GM12878 (cell line): Measurements from ENCODE around the gene UBE2M. TPM values are rescaled to one million over a fixed set of nuclear protein-coding genes. Genes with fewer than 3 reads are reported as not detected.

Experiments used
- ATAC-seq: fragments of 200-7000 bp; cut with Tn5 transposase; 3 replicates; pipeline ENCODE4 v1.9.1; 2020; ENCODE audit warnings: mild to moderate bottlenecking, moderate library complexity
- BruUV-seq: library from RNA; stranded (reverse); fragments of 400-500 nt; replicated peaks from 2 replicates; lab custom pipeline; 2021; lab: Mats Ljungman, UMichigan
- CTCF ChIA-PET: fragments of 300-600 bp; sonication (Branson Sonifier 250); formaldehyde crosslinking; extraction: SDS; loops from one replicate; lab custom pipeline; 2021; ENCODE audit warnings: inconsistent platforms; lab: Yijun Ruan, JAX
- POLR2A ChIA-PET: fragments of 350-600 bp; formaldehyde crosslinking; extraction: SDS; loops from one replicate; lab custom pipeline; 2021; ENCODE audit warnings: inconsistent platforms; lab: Charles Lee
- RAD21 ChIA-PET: fragments of 300-600 bp; sonication (Branson Sonifier 250); formaldehyde crosslinking; loops from one replicate; lab custom pipeline; 2023; ENCODE audit warnings: antibody characterized with exemption; ENCODE audit not compliant: unreplicated experiment; lab: Charles Lee
- SMC1A ChIA-PET: fragments of 300-600 bp; sonication (Branson Sonifier 250); formaldehyde crosslinking; loops from one replicate; lab custom pipeline; 2023; ENCODE audit not compliant: unreplicated experiment, uncharacterized antibody; lab: Charles Lee
- DNase-seq: peaks from one replicate; pipeline ENCODE4 v3.0.0-alpha.2; 2011; ENCODE audit warnings: low read depth, low spot score
- FAIRE-seq: peaks from 3 replicates; lab custom pipeline; 2011; peaks lifted over from hg19 to GRCh38; lab: Jason Lieb, UNC
- H2AFZ ChIP-seq: 2 replicates; pipeline ENCODE4 v1.6.0; 2011; ENCODE audit warnings: low read depth, low read length, control low read depth; ENCODE audit not compliant: control insufficient read depth
- H3K27ac ChIP-seq: 2 replicates; pipeline ENCODE4 v1.5.1; 2011; ENCODE audit warnings: control low read depth; ENCODE audit not compliant: control insufficient read depth, insufficient read depth
- H3K27me3 ChIP-seq, 2 experiments: replicated peaks in 1 of 2; 2 replicates each; pipeline versions ENCODE4 v1.6.0 to v1.6.1; 2011; ENCODE audit warnings: low read length in 1 of 2; ENCODE audit not compliant: control insufficient read depth in 2 of 2, insufficient read depth in 2 of 2
- H3K36me3 ChIP-seq, 2 experiments: 2 replicates each; pipeline ENCODE4 v1.5.1; 2011; ENCODE audit warnings: low read length in 1 of 2; ENCODE audit not compliant: control insufficient read depth in 2 of 2, insufficient read depth in 2 of 2
- H3K4me1 ChIP-seq: 2 replicates; pipeline ENCODE4 v1.6.1; 2011; ENCODE audit warnings: mild to moderate bottlenecking, low read length, moderate library complexity, mixed read lengths; ENCODE audit not compliant: control insufficient read depth, insufficient read depth
- H3K4me2 ChIP-seq: 2 replicates; pipeline ENCODE4 v1.6.0; 2011; ENCODE audit warnings: control low read depth; ENCODE audit not compliant: control insufficient read depth, insufficient read depth
- H3K4me3 ChIP-seq: fragments of 200-600 bp; sonication (generic); 2 replicates; pipeline ENCODE4 v1.5.1; 2016
- H3K79me2 ChIP-seq: 2 replicates; pipeline ENCODE4 v1.6.0; 2011; ENCODE audit warnings: low read length; ENCODE audit not compliant: control insufficient read depth, insufficient read depth
- H3K9ac ChIP-seq: 2 replicates; pipeline ENCODE4 v1.8.0; 2011; ENCODE audit warnings: low read length, control low read depth, mixed read lengths; ENCODE audit not compliant: control insufficient read depth, insufficient read depth
- H3K9me3 ChIP-seq: replicated peaks from 3 replicates; pipeline ENCODE4 v1.5.1; 2011; ENCODE audit warnings: mild to moderate bottlenecking, low read length; ENCODE audit not compliant: control insufficient read depth, insufficient read depth
- H4K20me1 ChIP-seq: 2 replicates; pipeline ENCODE4 v1.6.0; 2011; ENCODE audit not compliant: control insufficient read depth, insufficient read depth
- CREM ChIP-seq: IDR thresholded peaks from 2 replicates; pipeline ENCODE4 v1.6.1; 2014; ENCODE audit warnings: antibody characterized with exemption, low read depth
- ESRRA ChIP-seq: IDR thresholded peaks from 2 replicates; pipeline ENCODE4 v1.6.1; 2012; ENCODE audit warnings: mild to moderate bottlenecking, low read length, improper control_type of control experiment
- FOXM1 ChIP-seq: IDR thresholded peaks from 2 replicates; pipeline ENCODE4 v1.6.1; 2012; ENCODE audit warnings: low read depth, mild to moderate bottlenecking, inconsistent platforms, low read length, moderate library complexity
- IKZF1 ChIP-seq: fragments of 450-650 bp; conservative IDR thresholded peaks from 2 replicates; pipeline ENCODE4 v1.6.1; 2017; ENCODE audit warnings: antibody characterized with exemption, mild to moderate bottlenecking
- MEF2A ChIP-seq: IDR thresholded peaks from 2 replicates; pipeline ENCODE4 v1.6.1; 2011; ENCODE audit warnings: low read depth, mild to moderate bottlenecking, low read length, moderate library complexity; ENCODE audit not compliant: insufficient read depth
- SUPT20H ChIP-seq: IDR thresholded peaks from 2 replicates; pipeline ENCODE4 v1.6.1; 2011; ENCODE audit warnings: low read depth, mild to moderate bottlenecking, low read length, moderate library complexity, borderline replicate concordance; ENCODE audit not compliant: control insufficient read depth
- WGBS: methylation state at CpG from one replicate; pipeline ENCODE4 v1.1.6; 2016; ENCODE audit warnings: low lambda C conversion rate; ENCODE audit not compliant: insufficient replicate concordance, insufficient coverage; ENCODE audit errors: missing lambda C conversion rate; 5-methylcytosine and 5-hydroxymethylcytosine counted together
- in situ Hi-C: fragments of 300-500 bp; cut with MboI; formaldehyde crosslinking; loops from 9 replicates; pipeline ENCODE4 v1.14.3; 2018; ENCODE audit warnings: mixed read lengths
- intact Hi-C: fragments of 100-400 bp; cut with micrococcal nuclease; formaldehyde crosslinking; loops from one replicate; pipeline ENCODE4 v1.14.2; 2022; ENCODE audit not compliant: unreplicated experiment
- polyA plus RNA-seq, 11 experiments: library from polyadenylated mRNA; depleted of rRNA in 4 of 11; unstranded in 6 of 11; stranded (reverse) in 5 of 11; fragments of >200 nt; fragmentation: Nextera tagmentation in 4 of 11; fragmentation: Illumina TruSeq in 1 of 11; extraction: Ambion mirVana in 4 of 11; extraction: Trizol in 1 of 11; gene quantifications; 1 replicate in 1 of 11; 2 replicates in 10 of 11; pipeline versions ENCODE4 v1.2.1 to v1.2.3, GENCODE V29; 2011 to 2016; ENCODE audit warnings: inconsistent platforms in 2 of 11, missing spikeins in 2 of 11, low read depth in 1 of 11
- total RNA-seq, 4 experiments: library from RNA; depleted of rRNA in 3 of 4; stranded (reverse); fragments of >200 nt in 3 of 4; fragmentation: Illumina TruSeq in 1 of 4; extraction: Trizol in 1 of 4; gene quantifications; 2 replicates each; pipeline versions ENCODE4 v1.2.1 to v1.2.3, GENCODE V29; 2013 to 2021
- TF ChIP-seq, protein P1 (sequence below), 3 experiments: IDR thresholded peaks in 2 of 3; conservative IDR thresholded peaks in 1 of 3; 2 replicates each; pipeline ENCODE4 v1.5.1; 2011; ENCODE audit warnings: low read depth in 3 of 3, low read length in 3 of 3, mild to moderate bottlenecking in 3 of 3, control low read depth in 2 of 3, moderate library complexity in 2 of 3, inconsistent platforms in 1 of 3, mixed read lengths in 1 of 3; ENCODE audit not compliant: control insufficient read depth in 2 of 3, insufficient read depth in 1 of 3; ENCODE audit errors: extremely low read depth in 1 of 3
- TF ChIP-seq, protein P2 (sequence below): fragments of 450-650 bp; IDR thresholded peaks from 2 replicates; pipeline ENCODE4 v1.6.1; 2017; ENCODE audit warnings: mild to moderate bottlenecking, moderate library complexity

Gene UBE2M
- total and polyA plus RNA-seq, 10 of the 15 experiments (the other 5 are each of a cell fraction or from before 2014, with no cell fraction given): 1.4 to 105 (median 73.9) TPM

DNA sequence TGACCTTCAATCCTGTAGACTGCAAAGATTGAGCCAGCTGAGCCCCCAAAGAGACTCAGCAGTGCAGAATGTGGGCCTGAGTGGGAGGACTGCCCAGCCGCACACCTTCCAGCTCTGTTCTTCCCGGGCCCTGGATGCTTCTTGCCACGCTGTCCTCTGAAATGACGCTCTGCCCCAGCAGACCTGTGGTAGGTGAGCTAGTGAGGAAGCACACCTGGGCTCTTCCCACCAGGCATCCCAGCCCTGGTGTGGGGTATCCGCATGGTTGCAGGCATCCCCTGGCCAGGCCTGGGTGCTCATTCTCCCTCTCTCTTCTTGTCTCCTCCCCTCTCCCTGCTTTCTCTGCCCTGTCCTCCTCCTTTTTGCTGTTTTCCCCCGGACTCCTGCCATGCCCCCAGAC lies 24.6 kb upstream of the UBE2M start:
- H3K36me3 ChIP-seq: peaks cover 0 to 4% of the 10 kb centered on the region in 2 experiments; a peak in 3 of 4 replicates
- H3K27ac ChIP-seq: no peak overlapping the region
- H3K79me2 ChIP-seq: peaks cover 3% of the 10 kb centered on the region
- H2AFZ ChIP-seq: no peak overlapping the region
- TF ChIP-seq IKZF1 (no peak), CREM (no peak), SUPT20H (no peak), MEF2A (no peak)
- no peaks in the 10 kb centered on the region for H4K20me1 ChIP-seq
- FAIRE-seq (no peak), DNase-seq (no peak), ATAC-seq (no peak)
- intact Hi-C loops (no loop called here), in situ Hi-C loops (no loop called here)
- CTCF ChIA-PET: no interaction called here
- no peak overlapping the region for H3K4me3 ChIP-seq
- POLR2A ChIA-PET: interaction anchor here (1.7 kb wide), 1 partner anchor 63 kb away, joined by 4 read pairs; the partner anchor contains the start of gene ZBTB45
- BruUV-seq: no TSS peak
- RAD21 ChIA-PET: interaction anchor here (0.6 to 2.2 kb wide), 2 partner anchors 8 to 63 kb away, joined by 3 to 6 read pairs; partner anchors contain the start of gene ZBTB45
- peaks cover 17% of the 10 kb centered on the region for H3K4me1 ChIP-seq
- H3K27me3 ChIP-seq: no peaks in the 10 kb centered on the region
- no peak overlapping the region for H3K9ac ChIP-seq
- 85% methylated on average over 6 of the region's 6 CpGs for WGBS
- no peaks in the 10 kb centered on the region for H3K9me3 ChIP-seq
- no peak overlapping the region for H3K4me2 ChIP-seq
- SMC1A ChIA-PET: no interaction called here

DNA sequence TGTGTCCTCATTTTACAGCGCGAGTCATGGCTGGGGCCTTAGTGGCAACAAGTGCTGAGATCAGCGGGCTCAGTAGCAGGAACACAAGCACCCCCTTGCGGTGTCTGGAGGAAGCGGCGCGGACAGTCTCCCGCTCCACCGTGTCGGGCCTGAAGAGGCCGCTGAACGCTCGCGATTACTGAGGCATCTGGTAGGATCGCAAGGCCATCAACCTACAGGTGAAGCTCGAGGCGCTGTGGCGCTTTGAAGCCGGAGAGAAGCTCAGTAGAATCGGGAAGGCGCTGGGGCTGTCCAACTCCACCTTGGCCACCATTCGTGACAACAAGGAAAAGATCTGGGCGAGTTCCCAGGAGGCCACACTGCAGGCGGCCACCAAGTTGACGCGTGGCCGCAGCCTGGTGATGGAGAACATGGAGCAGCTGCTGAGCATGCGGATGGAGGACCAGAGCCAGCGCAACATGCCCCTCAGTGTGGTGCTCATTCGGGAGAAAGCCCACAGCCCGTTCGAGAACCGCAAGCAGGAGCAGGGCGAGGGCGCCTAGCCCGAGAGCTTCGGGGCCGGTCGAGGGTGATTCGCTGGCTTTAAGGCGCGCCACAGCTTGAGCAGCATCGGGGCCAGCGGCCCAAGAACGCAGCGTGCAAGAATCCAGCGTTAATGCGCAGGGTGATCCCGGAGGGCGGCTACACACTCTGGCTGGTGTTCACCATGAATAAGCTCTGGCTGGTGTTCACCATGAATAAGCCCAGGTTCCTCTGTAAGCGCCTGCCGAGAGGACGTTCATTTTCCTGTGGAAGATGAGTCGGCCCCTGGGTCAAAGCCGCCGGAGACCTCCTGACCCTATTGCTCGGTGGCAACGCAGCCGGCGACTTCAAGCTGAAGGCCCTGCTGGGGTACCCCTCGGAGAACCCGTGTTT lies 23.1 kb upstream of the UBE2M start:
- H3K4me3 ChIP-seq: no peak overlapping the region
- no peaks in the 10 kb centered on the region for H4K20me1 ChIP-seq
- peaks cover 20% of the 10 kb centered on the region for H3K4me1 ChIP-seq
- no peak overlapping the region for H3K4me2 ChIP-seq
- ATAC-seq (peak; percentile 91), FAIRE-seq (no peak), DNase-seq (no peak)
- H3K27ac ChIP-seq: no peak overlapping the region
- CTCF ChIA-PET: interaction anchor here (0.5 to 4.7 kb wide), 6 partner anchors 20 to 164 kb away, joined by 3 to 67 read pairs (median 4); partner anchors contain the start of gene ZBTB45
- H3K36me3 ChIP-seq: peaks cover 0 to 4% of the 10 kb centered on the region in 2 experiments; a peak in 3 of 4 replicates
- peaks cover 4% of the 10 kb centered on the region for H3K79me2 ChIP-seq
- intact Hi-C loops: no loop called here
- no peak overlapping the region for H3K9ac ChIP-seq
- BruUV-seq: TSS peak; percentile 33
- no peak overlapping the region for H2AFZ ChIP-seq
- SMC1A ChIA-PET: interaction anchor here (1.2 to 4.5 kb wide), 3 partner anchors 23 to 61 kb away, joined by 4 to 43 read pairs (median 4); partner anchors contain the start of genes UBE2M and ZBTB45
- POLR2A ChIA-PET: interaction anchor here (0.9 to 4.0 kb wide), 3 partner anchors 61 to 68 kb away, joined by 3 to 24 read pairs (median 4); partner anchors contain the start of gene ZBTB45
- RAD21 ChIA-PET: interaction anchor here (1.3 to 3.9 kb wide), 4 partner anchors 22 to 68 kb away, joined by 3 to 50 read pairs (median 10); partner anchors contain the start of genes CHMP2A and ZBTB45
- H3K27me3 ChIP-seq: no peaks in the 10 kb centered on the region
- WGBS: 72% methylated on average over 60 of the region's 62 CpGs
- H3K9me3 ChIP-seq: no peaks in the 10 kb centered on the region
- in situ Hi-C loops: no loop called here
- no peak for TF ChIP-seq ESRRA
- TF ChIP-seq, protein P1, sequence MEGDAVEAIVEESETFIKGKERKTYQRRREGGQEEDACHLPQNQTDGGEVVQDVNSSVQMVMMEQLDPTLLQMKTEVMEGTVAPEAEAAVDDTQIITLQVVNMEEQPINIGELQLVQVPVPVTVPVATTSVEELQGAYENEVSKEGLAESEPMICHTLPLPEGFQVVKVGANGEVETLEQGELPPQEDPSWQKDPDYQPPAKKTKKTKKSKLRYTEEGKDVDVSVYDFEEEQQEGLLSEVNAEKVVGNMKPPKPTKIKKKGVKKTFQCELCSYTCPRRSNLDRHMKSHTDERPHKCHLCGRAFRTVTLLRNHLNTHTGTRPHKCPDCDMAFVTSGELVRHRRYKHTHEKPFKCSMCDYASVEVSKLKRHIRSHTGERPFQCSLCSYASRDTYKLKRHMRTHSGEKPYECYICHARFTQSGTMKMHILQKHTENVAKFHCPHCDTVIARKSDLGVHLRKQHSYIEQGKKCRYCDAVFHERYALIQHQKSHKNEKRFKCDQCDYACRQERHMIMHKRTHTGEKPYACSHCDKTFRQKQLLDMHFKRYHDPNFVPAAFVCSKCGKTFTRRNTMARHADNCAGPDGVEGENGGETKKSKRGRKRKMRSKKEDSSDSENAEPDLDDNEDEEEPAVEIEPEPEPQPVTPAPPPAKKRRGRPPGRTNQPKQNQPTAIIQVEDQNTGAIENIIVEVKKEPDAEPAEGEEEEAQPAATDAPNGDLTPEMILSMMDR (IDR thresholded peaks at IDR 0.05 in 2 of 3, conservative IDR thresholded peaks at IDR 0.05 in 1 of 3; ENCODE audit: control insufficient read depth in 2 of 3, extremely low read depth in 1 of 3, insufficient read depth in 1 of 3, low read depth in 3 of 3, low read length in 3 of 3): peak; percentile 70 to 99 (median 87)
- TF ChIP-seq FOXM1: no peak
- TF ChIP-seq, protein P2, sequence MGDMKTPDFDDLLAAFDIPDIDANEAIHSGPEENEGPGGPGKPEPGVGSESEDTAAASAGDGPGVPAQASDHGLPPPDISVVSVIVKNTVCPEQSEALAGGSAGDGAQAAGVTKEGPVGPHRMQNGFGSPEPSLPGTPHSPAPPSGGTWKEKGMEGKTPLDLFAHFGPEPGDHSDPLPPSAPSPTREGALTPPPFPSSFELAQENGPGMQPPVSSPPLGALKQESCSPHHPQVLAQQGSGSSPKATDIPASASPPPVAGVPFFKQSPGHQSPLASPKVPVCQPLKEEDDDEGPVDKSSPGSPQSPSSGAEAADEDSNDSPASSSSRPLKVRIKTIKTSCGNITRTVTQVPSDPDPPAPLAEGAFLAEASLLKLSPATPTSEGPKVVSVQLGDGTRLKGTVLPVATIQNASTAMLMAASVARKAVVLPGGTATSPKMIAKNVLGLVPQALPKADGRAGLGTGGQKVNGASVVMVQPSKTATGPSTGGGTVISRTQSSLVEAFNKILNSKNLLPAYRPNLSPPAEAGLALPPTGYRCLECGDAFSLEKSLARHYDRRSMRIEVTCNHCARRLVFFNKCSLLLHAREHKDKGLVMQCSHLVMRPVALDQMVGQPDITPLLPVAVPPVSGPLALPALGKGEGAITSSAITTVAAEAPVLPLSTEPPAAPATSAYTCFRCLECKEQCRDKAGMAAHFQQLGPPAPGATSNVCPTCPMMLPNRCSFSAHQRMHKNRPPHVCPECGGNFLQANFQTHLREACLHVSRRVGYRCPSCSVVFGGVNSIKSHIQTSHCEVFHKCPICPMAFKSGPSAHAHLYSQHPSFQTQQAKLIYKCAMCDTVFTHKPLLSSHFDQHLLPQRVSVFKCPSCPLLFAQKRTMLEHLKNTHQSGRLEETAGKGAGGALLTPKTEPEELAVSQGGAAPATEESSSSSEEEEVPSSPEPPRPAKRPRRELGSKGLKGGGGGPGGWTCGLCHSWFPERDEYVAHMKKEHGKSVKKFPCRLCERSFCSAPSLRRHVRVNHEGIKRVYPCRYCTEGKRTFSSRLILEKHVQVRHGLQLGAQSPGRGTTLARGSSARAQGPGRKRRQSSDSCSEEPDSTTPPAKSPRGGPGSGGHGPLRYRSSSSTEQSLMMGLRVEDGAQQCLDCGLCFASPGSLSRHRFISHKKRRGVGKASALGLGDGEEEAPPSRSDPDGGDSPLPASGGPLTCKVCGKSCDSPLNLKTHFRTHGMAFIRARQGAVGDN: no peak; the same call in 1 of the 2 replicates
